ENCODE results near the gene UCP3.

UCP3 gene

GRCh38 chr11:74048993-74049392 is 40.1 kb upstream of the UCP3 start:
- Histone ChIP-seq H2AK5ac (ENCODE audit: low read depth, low read length) (no peak overlapping the region), H3K4me2 (ENCODE audit: insufficient read depth, low read length, poor library complexity, severe bottlenecking) (no peak overlapping the region), H3K27me3 (ENCODE audit: control insufficient read depth in 3 of 3, insufficient read depth in 3 of 3, low read depth in 1 of 3, low read length in 3 of 3) (peaks cover 0 to 2% (median 0%) of the 10 kb centered on the region in 3 experiments), H2BK5ac (ENCODE audit: low read length) (no peak overlapping the region), H3K36me3 (replicated peaks in 1 of 2; ENCODE audit: control insufficient read depth in 2 of 2, insufficient read depth in 2 of 2, low read length in 2 of 2) (peaks cover 10 to 86% of the 10 kb centered on the region in 2 donors), H2BK15ac (ENCODE audit: low read length) (no peak overlapping the region), H3K18ac (ENCODE audit: low read length) (no peak overlapping the region), H2AFZ (ENCODE audit: low read length) (no peak overlapping the region), H3K4me3 (ENCODE audit: low read length in 2 of 2) (no peak overlapping the region), H3K14ac (ENCODE audit: low read length) (no peak overlapping the region), H3K27ac (replicated peaks; ENCODE audit: low read length) (no peak overlapping the region), H3K23ac (ENCODE audit: low read depth, low read length, poor library complexity) (no peak overlapping the region), H4K8ac (ENCODE audit: low read depth, low read length) (no peak overlapping the region), H2BK12ac (ENCODE audit: low read length) (no peak overlapping the region), H4K91ac (ENCODE audit: low read depth, low read length, poor library complexity) (no peak overlapping the region), H3K4me1 (ENCODE audit: control insufficient read depth in 2 of 2, insufficient read depth in 1 of 2, low read depth in 1 of 2, low read length in 2 of 2) (no peaks in the 10 kb centered on the region), H2BK120ac (ENCODE audit: low read depth, low read length) (no peak overlapping the region), H3K4ac (ENCODE audit: low read length) (no peak overlapping the region), H3K9ac (ENCODE audit: low read depth, low read length, poor library complexity) (no peak overlapping the region), H3K9me3 (replicated peaks in 1 of 2; ENCODE audit: control insufficient read depth in 2 of 2, insufficient read depth in 1 of 2, low read depth in 1 of 2, low read length in 2 of 2) (no peaks in the 10 kb centered on the region), H3K79me1 (ENCODE audit: low read depth, low read length) (no peaks in the 10 kb centered on the region)
- no CpG with 5 or more reads among the region's 5 CpGs for WGBS, 2 donors (ENCODE audit: extremely low coverage in 2 of 2, insufficient read length in 2 of 2, insufficient replicate concordance in 1 of 2)
- DNase-seq (ENCODE audit: low spot score), result no peak

DNA sequence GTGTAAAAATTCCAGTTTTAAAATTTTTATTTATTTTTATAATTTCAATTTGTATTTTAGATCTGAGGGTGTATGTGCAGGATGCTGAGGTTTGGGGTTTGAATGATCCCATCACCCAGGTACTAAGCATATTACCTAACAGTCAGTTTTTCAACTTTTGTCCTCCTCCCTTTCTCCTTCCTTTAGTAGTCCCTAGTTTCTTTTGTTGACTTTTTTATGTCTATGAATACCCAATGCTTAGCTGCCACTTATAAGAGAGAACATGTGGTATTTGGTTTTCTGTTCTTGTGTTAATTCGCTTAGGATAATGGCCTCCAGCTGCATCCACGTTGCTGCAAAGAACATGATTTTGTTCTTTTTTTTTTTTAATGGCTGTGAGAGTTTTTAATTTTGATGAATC is 35.7 kb upstream of the UCP3 start:
- Histone ChIP-seq H2BK15ac (ENCODE audit: low read length) (no peak overlapping the region), H3K4me3 (ENCODE audit: low read length in 2 of 2) (no peak overlapping the region), H3K18ac (ENCODE audit: low read length) (no peak overlapping the region), H3K23ac (ENCODE audit: low read depth, low read length, poor library complexity) (no peak overlapping the region), H3K36me3 (replicated peaks in 1 of 2; ENCODE audit: control insufficient read depth in 2 of 2, insufficient read depth in 2 of 2, low read length in 2 of 2) (peaks cover 15 to 82% of the 10 kb centered on the region in 2 donors), H3K4me2 (ENCODE audit: insufficient read depth, low read length, poor library complexity, severe bottlenecking) (no peak overlapping the region), H3K9ac (ENCODE audit: low read depth, low read length, poor library complexity) (no peak overlapping the region), H3K27me3 (ENCODE audit: control insufficient read depth in 3 of 3, insufficient read depth in 3 of 3, low read depth in 1 of 3, low read length in 3 of 3) (peaks cover 0 to 2% (median 0%) of the 10 kb centered on the region in 3 experiments), H2BK5ac (ENCODE audit: low read length) (no peak overlapping the region), H2AK5ac (ENCODE audit: low read depth, low read length) (no peak overlapping the region), H4K8ac (ENCODE audit: low read depth, low read length) (no peak overlapping the region), H3K14ac (ENCODE audit: low read length) (no peak overlapping the region), H2BK12ac (ENCODE audit: low read length) (no peak overlapping the region), H3K4ac (ENCODE audit: low read length) (no peak overlapping the region), H3K4me1 (ENCODE audit: control insufficient read depth in 2 of 2, insufficient read depth in 1 of 2, low read depth in 1 of 2, low read length in 2 of 2) (no peaks in the 10 kb centered on the region), H3K79me1 (ENCODE audit: low read depth, low read length) (no peaks in the 10 kb centered on the region), H3K27ac (replicated peaks; ENCODE audit: low read length) (no peak overlapping the region), H2AFZ (ENCODE audit: low read length) (no peak overlapping the region), H2BK120ac (ENCODE audit: low read depth, low read length) (no peak overlapping the region), H3K9me3 (replicated peaks in 1 of 2; ENCODE audit: control insufficient read depth in 2 of 2, insufficient read depth in 1 of 2, low read depth in 1 of 2, low read length in 2 of 2) (no peaks in the 10 kb centered on the region), H4K91ac (ENCODE audit: low read depth, low read length, poor library complexity) (no peak overlapping the region)
- DNase-seq (ENCODE audit: low spot score), result no peak
- no CpG with 5 or more reads among the region's 2 CpGs for WGBS, 2 donors (ENCODE audit: extremely low coverage in 2 of 2, insufficient read length in 2 of 2, insufficient replicate concordance in 1 of 2)

GRCh38 chr11:74043450-74043849 is 34.6 kb upstream of the UCP3 start:
- H3K23ac ChIP-seq (ENCODE audit: low read depth, low read length, poor library complexity), result no peak overlapping the region
- DNase-seq (ENCODE audit: low spot score), result no peak
- no peak overlapping the region for H2AFZ ChIP-seq (ENCODE audit: low read length)
- H2BK5ac ChIP-seq (ENCODE audit: low read length), result no peak overlapping the region
- no peaks in the 10 kb centered on the region for H3K4me1 ChIP-seq (ENCODE audit: control insufficient read depth in 2 of 2, insufficient read depth in 1 of 2, low read depth in 1 of 2, low read length in 2 of 2)
- no peaks in the 10 kb centered on the region for H3K79me1 ChIP-seq (ENCODE audit: low read depth, low read length)
- H2BK12ac ChIP-seq (ENCODE audit: low read length), result no peak overlapping the region
- no peak overlapping the region for H3K27ac ChIP-seq (replicated peaks; ENCODE audit: low read length)
- no peak overlapping the region for H3K4ac ChIP-seq (ENCODE audit: low read length)
- no peak overlapping the region for H2BK15ac ChIP-seq (ENCODE audit: low read length)
- H3K18ac ChIP-seq (ENCODE audit: low read length), result no peak overlapping the region
- H2AK5ac ChIP-seq (ENCODE audit: low read depth, low read length), result no peak overlapping the region
- H3K27me3 ChIP-seq (ENCODE audit: control insufficient read depth in 3 of 3, insufficient read depth in 3 of 3, low read depth in 1 of 3, low read length in 3 of 3), result peaks cover 0 to 2% (median 0%) of the 10 kb centered on the region in 3 experiments
- WGBS, 2 donors (ENCODE audit: extremely low coverage in 2 of 2, insufficient read length in 2 of 2, insufficient replicate concordance in 1 of 2), result no CpG with 5 or more reads among the region's 1 CpG
- H3K4me2 ChIP-seq (ENCODE audit: insufficient read depth, low read length, poor library complexity, severe bottlenecking), result no peak overlapping the region
- H3K36me3 ChIP-seq (replicated peaks in 1 of 2; ENCODE audit: control insufficient read depth in 2 of 2, insufficient read depth in 2 of 2, low read length in 2 of 2), result peaks cover 16 to 83% of the 10 kb centered on the region in 2 donors
- no peak overlapping the region for H3K9ac ChIP-seq (ENCODE audit: low read depth, low read length, poor library complexity)
- no peak overlapping the region for H4K91ac ChIP-seq (ENCODE audit: low read depth, low read length, poor library complexity)
- no peak overlapping the region for H4K8ac ChIP-seq (ENCODE audit: low read depth, low read length)
- no peaks in the 10 kb centered on the region for H3K9me3 ChIP-seq (replicated peaks in 1 of 2; ENCODE audit: control insufficient read depth in 2 of 2, insufficient read depth in 1 of 2, low read depth in 1 of 2, low read length in 2 of 2)
- no peak overlapping the region for H2BK120ac ChIP-seq (ENCODE audit: low read depth, low read length)
- no peak overlapping the region for H3K14ac ChIP-seq (ENCODE audit: low read length)
- H3K4me3 ChIP-seq (ENCODE audit: low read length in 2 of 2), result no peak overlapping the region

DNA sequence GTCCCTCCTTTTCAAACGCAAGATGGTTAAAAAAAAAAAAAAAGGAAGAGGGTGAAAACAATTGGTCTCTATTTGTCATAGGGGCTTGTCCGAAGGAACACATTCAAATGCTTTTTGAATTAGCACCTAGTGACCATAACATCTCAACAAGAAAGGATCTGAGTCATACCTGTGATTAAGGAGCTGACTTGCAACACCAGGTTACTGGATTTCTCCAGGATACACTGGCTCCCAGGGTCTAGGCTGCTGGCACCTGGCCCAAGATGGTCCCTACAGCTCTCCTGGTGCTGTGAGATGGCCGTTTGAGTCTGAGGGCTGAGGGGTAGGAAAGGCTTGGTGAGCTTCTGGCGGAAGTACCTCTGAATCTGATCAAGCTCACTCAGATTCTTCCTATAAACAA is 28.4 kb upstream of the UCP3 start:
- no peak for DNase-seq (ENCODE audit: low spot score)
- no peak overlapping the region for H3K9ac ChIP-seq (ENCODE audit: low read depth, low read length, poor library complexity)
- H2AK5ac ChIP-seq (ENCODE audit: low read depth, low read length), result no peak overlapping the region
- no peak overlapping the region for H2BK15ac ChIP-seq (ENCODE audit: low read length)
- no CpG with 5 or more reads among the region's 4 CpGs for WGBS, 2 donors (ENCODE audit: extremely low coverage in 2 of 2, insufficient read length in 2 of 2, insufficient replicate concordance in 1 of 2)
- no peak overlapping the region for H3K18ac ChIP-seq (ENCODE audit: low read length)
- H2BK12ac ChIP-seq (ENCODE audit: low read length), result no peak overlapping the region
- H2BK5ac ChIP-seq (ENCODE audit: low read length), result no peak overlapping the region
- no peak overlapping the region for H2BK120ac ChIP-seq (ENCODE audit: low read depth, low read length)
- H4K8ac ChIP-seq (ENCODE audit: low read depth, low read length), result no peak overlapping the region
- H3K36me3 ChIP-seq (replicated peaks in 1 of 2; ENCODE audit: control insufficient read depth in 2 of 2, insufficient read depth in 2 of 2, low read length in 2 of 2), result peaks cover 26 to 95% of the 10 kb centered on the region in 2 donors
- H3K4me3 ChIP-seq (ENCODE audit: low read length in 2 of 2), result no peak overlapping the region
- H3K27ac ChIP-seq (replicated peaks; ENCODE audit: low read length), result no peak overlapping the region
- H3K4ac ChIP-seq (ENCODE audit: low read length), result no peak overlapping the region
- no peak overlapping the region for H2AFZ ChIP-seq (ENCODE audit: low read length)
- no peak overlapping the region for H4K91ac ChIP-seq (ENCODE audit: low read depth, low read length, poor library complexity)
- H3K23ac ChIP-seq (ENCODE audit: low read depth, low read length, poor library complexity), result no peak overlapping the region
- no peaks in the 10 kb centered on the region for H3K79me1 ChIP-seq (ENCODE audit: low read depth, low read length)
- H3K9me3 ChIP-seq (replicated peaks in 1 of 2; ENCODE audit: control insufficient read depth in 2 of 2, insufficient read depth in 1 of 2, low read depth in 1 of 2, low read length in 2 of 2), result no peaks in the 10 kb centered on the region
- H3K4me2 ChIP-seq (ENCODE audit: insufficient read depth, low read length, poor library complexity, severe bottlenecking), result no peak overlapping the region
- H3K4me1 ChIP-seq (ENCODE audit: control insufficient read depth in 2 of 2, insufficient read depth in 1 of 2, low read depth in 1 of 2, low read length in 2 of 2), result no peaks in the 10 kb centered on the region
- H3K14ac ChIP-seq (ENCODE audit: low read length), result no peak overlapping the region
- no peaks in the 10 kb centered on the region for H3K27me3 ChIP-seq (ENCODE audit: control insufficient read depth in 3 of 3, insufficient read depth in 3 of 3, low read depth in 1 of 3, low read length in 3 of 3)
